Activated CD8-positive, alpha-beta T cell treated with anti-CD3 and anti-CD28 coated beads for 36 hours (primary cell): ENCODE measurements around the gene DCAF6. TPM values are rescaled to one million over a fixed set of nuclear protein-coding genes. Genes with fewer than 3 reads are reported as not detected.

ENCODE experiments used
- ATAC-seq: fragments of 200-7000 bp; cut with Tn5 transposase; one replicate; pipeline ENCODE4 v1.10.0; 2021; ENCODE audit warnings: mild to moderate bottlenecking, moderate library complexity
- CTCF ChIA-PET: fragments of 350-600 bp; sonication (Branson Sonifier 250); formaldehyde crosslinking; loops from one replicate; lab custom pipeline; 2021; ENCODE audit warnings: antibody characterized with exemption; lab: Charles Lee
- POLR2A ChIA-PET: fragments of 350-600 bp; sonication (Branson Sonifier 250); formaldehyde crosslinking; loops from one replicate; lab custom pipeline; 2021; ENCODE audit warnings: antibody characterized with exemption; lab: Charles Lee
- DNase-seq: peaks from one replicate; pipeline ENCODE4 v3.0.0-alpha.2; 2020
- H3K27ac Mint-ChIP-seq: one replicate; pipeline ENCODE4 v1.8.0; 2021; ENCODE audit warnings: mild to moderate bottlenecking, mixed read lengths
- H3K27me3 Mint-ChIP-seq: one replicate; pipeline ENCODE4 v1.8.0; 2021; ENCODE audit warnings: mixed read lengths
- H3K36me3 Mint-ChIP-seq: one replicate; pipeline ENCODE4 v1.8.0; 2021; ENCODE audit warnings: low read depth, mixed read lengths
- H3K4me1 Mint-ChIP-seq: one replicate; pipeline ENCODE4 v1.8.0; 2021; ENCODE audit warnings: low read depth, mixed read lengths
- H3K4me3 Mint-ChIP-seq: one replicate; pipeline ENCODE4 v1.8.0; 2021; ENCODE audit warnings: mild to moderate bottlenecking, moderate library complexity, mixed read lengths
- H3K9me3 Mint-ChIP-seq: one replicate; pipeline ENCODE4 v1.8.0; 2021; ENCODE audit warnings: mixed read lengths
- intact Hi-C: fragments of 100-400 bp; cut with micrococcal nuclease; formaldehyde crosslinking; loops from one replicate; pipeline ENCODE4 v1.10.0; 2022
- total RNA-seq, 2 experiments: library from RNA; stranded (reverse); gene quantifications; one replicate each; pipeline ENCODE4 v1.2.3, GENCODE V29; 2021
- TF ChIP-seq, protein P1 (sequence below): fragments of 200-600 bp; IDR thresholded peaks from one replicate; pipeline ENCODE4 v1.8.0; 2022; ENCODE audit warnings: antibody characterized with exemption, mild to moderate bottlenecking

DCAF6 gene
- total RNA-seq, 2 experiments from 2014 or later, result 21.6 to 22.6 TPM

DNA sequence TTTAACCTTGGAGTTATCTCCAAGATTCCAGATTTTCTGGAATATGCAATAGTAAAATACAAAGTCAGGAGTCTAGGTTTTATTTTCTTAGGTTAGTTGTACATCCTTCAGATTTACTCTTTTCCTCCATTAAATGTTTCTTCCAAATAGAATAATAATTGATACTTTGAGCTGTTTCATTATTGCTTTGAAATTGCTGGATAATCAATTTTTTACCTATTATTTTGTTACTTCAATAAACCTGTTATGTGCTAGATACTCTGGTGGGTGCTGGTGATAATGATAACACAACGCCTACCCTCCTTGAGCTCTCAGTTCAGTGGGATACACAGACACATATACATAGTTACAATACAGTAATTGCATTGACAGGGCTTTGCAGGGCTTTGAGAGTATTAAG lies 120.9 kb downstream of the DCAF6 start:
- H3K9me3 Mint-ChIP-seq, result peaks cover 3% of the 10 kb centered on the region
- intact Hi-C loops, result no loop called here
- peaks cover 6% of the 10 kb centered on the region for H3K36me3 Mint-ChIP-seq
- H3K4me1 Mint-ChIP-seq, result no peaks in the 10 kb centered on the region
- H3K27ac Mint-ChIP-seq, result no peak overlapping the region
- POLR2A ChIA-PET, result interaction anchor here (0.6 kb wide), 1 partner anchor 83 kb away, joined by 3 read pairs; no protein-coding TSS in a partner anchor
- CTCF ChIA-PET, result no interaction called here
- no peaks in the 10 kb centered on the region for H3K27me3 Mint-ChIP-seq
- H3K4me3 Mint-ChIP-seq, result no peak overlapping the region
- TF ChIP-seq, protein P1, sequence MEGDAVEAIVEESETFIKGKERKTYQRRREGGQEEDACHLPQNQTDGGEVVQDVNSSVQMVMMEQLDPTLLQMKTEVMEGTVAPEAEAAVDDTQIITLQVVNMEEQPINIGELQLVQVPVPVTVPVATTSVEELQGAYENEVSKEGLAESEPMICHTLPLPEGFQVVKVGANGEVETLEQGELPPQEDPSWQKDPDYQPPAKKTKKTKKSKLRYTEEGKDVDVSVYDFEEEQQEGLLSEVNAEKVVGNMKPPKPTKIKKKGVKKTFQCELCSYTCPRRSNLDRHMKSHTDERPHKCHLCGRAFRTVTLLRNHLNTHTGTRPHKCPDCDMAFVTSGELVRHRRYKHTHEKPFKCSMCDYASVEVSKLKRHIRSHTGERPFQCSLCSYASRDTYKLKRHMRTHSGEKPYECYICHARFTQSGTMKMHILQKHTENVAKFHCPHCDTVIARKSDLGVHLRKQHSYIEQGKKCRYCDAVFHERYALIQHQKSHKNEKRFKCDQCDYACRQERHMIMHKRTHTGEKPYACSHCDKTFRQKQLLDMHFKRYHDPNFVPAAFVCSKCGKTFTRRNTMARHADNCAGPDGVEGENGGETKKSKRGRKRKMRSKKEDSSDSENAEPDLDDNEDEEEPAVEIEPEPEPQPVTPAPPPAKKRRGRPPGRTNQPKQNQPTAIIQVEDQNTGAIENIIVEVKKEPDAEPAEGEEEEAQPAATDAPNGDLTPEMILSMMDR, result no peak
- DNase-seq (no peak), ATAC-seq (no peak)

GRCh38 chr1:168057921-168058320 lies 121.4 kb downstream of the DCAF6 start:
- DNase-seq, result no peak
- no peak for ATAC-seq
- Mint-ChIP-seq H3K4me3 (no peak overlapping the region), H3K4me1 (no peaks in the 10 kb centered on the region), H3K27me3 (no peaks in the 10 kb centered on the region), H3K27ac (no peak overlapping the region), H3K9me3 (peaks cover 3% of the 10 kb centered on the region), H3K36me3 (peaks cover 6% of the 10 kb centered on the region)
- ChIA-PET CTCF (no interaction called here), POLR2A (no interaction called here)
- TF ChIP-seq, protein P1, result no peak
- intact Hi-C loops, result no loop called here

GRCh38 chr1:168064216-168064615 lies 127.7 kb downstream of the DCAF6 start:
- H3K4me1 Mint-ChIP-seq, result no peaks in the 10 kb centered on the region
- no peak overlapping the region for H3K4me3 Mint-ChIP-seq
- POLR2A ChIA-PET, result no interaction called here
- H3K36me3 Mint-ChIP-seq, result peaks cover 6% of the 10 kb centered on the region
- no peaks in the 10 kb centered on the region for H3K27me3 Mint-ChIP-seq
- ATAC-seq (no peak), DNase-seq (no peak)
- CTCF ChIA-PET, result interaction anchor here (9.6 kb wide), 1 partner anchor 19 kb away, joined by 105 read pairs; no protein-coding TSS in a partner anchor
- H3K9me3 Mint-ChIP-seq, result no peaks in the 10 kb centered on the region
- no peak overlapping the region for H3K27ac Mint-ChIP-seq
- intact Hi-C loops, result no loop called here
- TF ChIP-seq, protein P1, result no peak

DNA sequence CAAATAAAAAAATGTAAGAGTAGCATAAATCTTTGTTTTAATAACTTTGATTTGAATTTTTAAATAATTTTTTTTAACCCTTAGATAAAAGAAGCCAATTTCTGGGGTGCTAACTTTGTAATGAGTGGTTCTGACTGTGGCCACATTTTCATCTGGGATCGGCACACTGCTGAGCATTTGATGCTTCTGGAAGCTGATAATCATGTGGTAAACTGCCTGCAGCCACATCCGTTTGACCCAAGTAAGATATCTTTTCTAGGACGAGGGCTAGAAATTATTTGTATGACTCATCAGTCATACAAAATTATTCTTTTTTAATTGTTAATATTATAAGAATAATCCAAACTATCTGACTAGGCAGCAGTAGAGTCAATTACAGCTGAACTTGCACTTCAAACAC lies 129.0 kb downstream of the DCAF6 start:
- ChIA-PET POLR2A (no interaction called here), CTCF (interaction anchor here (9.6 kb wide), 1 partner anchor 18 kb away, joined by 105 read pairs; no protein-coding TSS in a partner anchor)
- TF ChIP-seq, protein P1, result no peak
- no peak for ATAC-seq
- peaks cover 6% of the 10 kb centered on the region for H3K36me3 Mint-ChIP-seq
- DNase-seq, result no peak
- intact Hi-C loops, result no loop called here
- no peaks in the 10 kb centered on the region for H3K9me3 Mint-ChIP-seq
- H3K4me1 Mint-ChIP-seq, result no peaks in the 10 kb centered on the region
- H3K27ac Mint-ChIP-seq, result no peak overlapping the region
- H3K27me3 Mint-ChIP-seq, result no peaks in the 10 kb centered on the region
- H3K4me3 Mint-ChIP-seq, result no peak overlapping the region

DNA sequence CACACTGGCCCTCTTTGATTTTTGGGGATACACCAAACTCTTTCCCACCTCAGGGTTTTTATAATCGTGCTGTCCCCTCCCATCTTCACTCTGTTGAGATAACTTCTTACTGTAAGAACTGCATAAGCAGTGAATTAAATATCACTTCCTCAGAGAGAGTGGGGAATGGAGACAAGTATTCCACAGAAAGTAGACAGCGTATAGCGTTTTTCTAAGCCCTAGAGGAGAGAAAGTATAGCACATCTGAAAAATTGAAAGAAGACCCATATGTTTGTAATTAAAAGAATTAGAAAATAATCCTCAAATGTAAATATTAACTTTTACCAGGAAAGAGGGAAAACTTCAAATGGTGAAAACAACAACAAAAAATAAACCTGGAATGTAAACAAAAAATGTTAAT lies 132.9 kb downstream of the DCAF6 start:
- no peak for DNase-seq
- no peaks in the 10 kb centered on the region for H3K4me1 Mint-ChIP-seq
- H3K27me3 Mint-ChIP-seq, result no peaks in the 10 kb centered on the region
- ATAC-seq, result no peak
- H3K27ac Mint-ChIP-seq, result no peak overlapping the region
- H3K36me3 Mint-ChIP-seq, result peaks cover 17% of the 10 kb centered on the region
- intact Hi-C loops, result no loop called here
- TF ChIP-seq, protein P1, result no peak
- no peaks in the 10 kb centered on the region for H3K9me3 Mint-ChIP-seq
- CTCF ChIA-PET, result interaction anchor here (0.8 to 9.6 kb wide), 4 partner anchors 10 to 100 kb away, joined by 3 to 105 read pairs (median 4); no protein-coding TSS in a partner anchor
- POLR2A ChIA-PET, result no interaction called here
- no peak overlapping the region for H3K4me3 Mint-ChIP-seq
